GM12875 (cell line): ENCODE measurements around the gene SPAAR.

Source experiments
- H3K4me3 ChIP-seq: one replicate; pipeline ENCODE4 v1.5.1; 2011; ENCODE audit warnings: low read depth, low read length, control low read depth
- CTCF ChIP-seq: IDR thresholded peaks from 2 replicates; pipeline ENCODE4 v1.5.1; 2011; ENCODE audit warnings: low read depth, mild to moderate bottlenecking, control low read depth, inconsistent platforms, low read length, moderate library complexity, borderline replicate concordance; ENCODE audit not compliant: insufficient read depth

The SPAAR gene

GRCh38 chr9:35917261-35917660, 8.0 kb downstream of the SPAAR start:
- TF ChIP-seq CTCF = no peak
- H3K4me3 ChIP-seq = no peak overlapping the region

GRCh38 chr9:35918780-35919179, 9.5 kb downstream of the SPAAR start:
- no peak overlapping the region for H3K4me3 ChIP-seq
- TF ChIP-seq CTCF = no peak

- TF ChIP-seq CTCF = no peak
- no peak overlapping the region for H3K4me3 ChIP-seq
These were observed 10.1 kb downstream of the SPAAR start for GRCh38 chr9:35919212-35920008.

GRCh38 chr9:35920051-35920620, 10.8 kb downstream of the SPAAR start:
- no peak for TF ChIP-seq CTCF
- no peak overlapping the region for H3K4me3 ChIP-seq

GRCh38 chr9:35923598-35923926, 14.3 kb downstream of the SPAAR start:
- H3K4me3 ChIP-seq = no peak overlapping the region
- no peak for TF ChIP-seq CTCF

GRCh38 chr9:35923927-35924763, 14.9 kb downstream of the SPAAR start:
- no peak for TF ChIP-seq CTCF
- no peak overlapping the region for H3K4me3 ChIP-seq
